ENCODE results near the gene RCAN1. TPM values are rescaled to one million over a fixed set of nuclear protein-coding genes. Genes with fewer than 3 reads are reported as not detected.
A peak's percentile ranks its signal among the peaks of the same experiment; 100 is the strongest.

RCAN1 gene
- total RNA-seq (1 to 10 TPM; 1.1 to 1.5 TPM), total RNA-seq (2.1 to 51.7 (median 8.6) reads per million in 172 experiments)
- polyA plus RNA-seq (2013, experiment 1 of 2), result 9.1 TPM
- polyA plus RNA-seq (2013, experiment 2 of 2), result 9.0 TPM

GRCh38 chr21:34614628-34615486 is at the start of gene RCAN1:
RCAN1 (minus strand) TSS chr21:34615113; CDS start chr21:34615011, 102 bp downstream.
- Histone ChIP-seq H3K4me3 (ENCODE audit: low read length) (peak within 1 kb of the TSS; percentile 67), H3K9me3 (ENCODE audit: control insufficient read depth in 1 of 2, insufficient read depth in 1 of 2, low read length in 2 of 2) (no peaks in the 10 kb centered on the region), H3K36me3 (ENCODE audit: insufficient read depth, low read length) (no peaks in the 10 kb centered on the region), H3K27ac (ENCODE audit: low read depth in 1 of 2, low read length in 2 of 2) (peak within 1 kb of the TSS; percentile 55 to 61), H3K4me1 (ENCODE audit: insufficient read depth, low read length) (peaks cover 12% of the 10 kb centered on the region), H3K27me3 (ENCODE audit: control insufficient read depth in 1 of 2, insufficient read depth in 2 of 2, low read length in 2 of 2) (no peaks in the 10 kb centered on the region)
- Mint-ChIP-seq H3K27me3 (no peaks in the 10 kb centered on the region), H3K27ac (peak within 1 kb of the TSS; percentile 87), H3K36me3 (ENCODE audit: low read depth) (peaks cover 4% of the 10 kb centered on the region), H3K9me3 (no peaks in the 10 kb centered on the region), H3K4me3 (peak within 1 kb of the TSS; percentile 95), H3K4me1 (ENCODE audit: low read depth) (peaks cover 30% of the 10 kb centered on the region)
- TF ChIP-seq CTCF (IDR thresholded peaks at IDR 0.05), result no peak
- intact Hi-C loops (cut with DNase I, micrococcal nuclease), result loop anchor here in 1 of 2 experiments (1.0 to 5.0 kb wide), 4 partner anchors 543 to 1457 kb away; partner anchors contain the start of genes ATP5PO, CBR1, CRYZL1 and ITSN1
- CTCF ChIA-PET, result interaction anchor here (0.6 to 2.1 kb wide), 3 partner anchors 12 to 1525 kb away, joined by 4 to 9 read pairs (median 5); no protein-coding TSS in a partner anchor
- ATAC-seq (ENCODE audit: poor library complexity) (peak; percentile 97), DNase-seq (peak; percentile 70 to 94 (median 79))
- POLR2A ChIA-PET, result interaction anchor here (1.1 to 2.3 kb wide), 2 partner anchors 12 to 267 kb away, joined by 3 to 7 read pairs; no protein-coding TSS in a partner anchor

DNA sequence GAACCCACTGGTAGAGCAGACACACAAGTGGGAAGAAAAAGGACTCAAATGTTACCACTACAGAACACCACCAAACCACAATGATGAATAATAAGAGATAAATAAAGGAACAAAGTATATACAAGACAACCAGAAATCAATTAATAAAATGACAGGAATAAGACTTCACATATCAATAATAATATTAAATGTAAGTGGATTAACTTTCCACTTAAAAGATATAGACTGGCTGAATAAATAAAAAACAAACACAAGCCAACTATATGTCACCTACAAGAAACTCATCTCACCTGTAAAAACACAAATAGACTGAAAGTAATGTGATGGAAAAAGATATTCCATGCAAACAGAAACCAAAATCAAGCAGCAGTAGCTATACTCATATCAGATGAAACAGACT is 46.9 kb upstream of the RCAN1 start:
- intact Hi-C loops (cut with DNase I, micrococcal nuclease), result no loop called here

DNA sequence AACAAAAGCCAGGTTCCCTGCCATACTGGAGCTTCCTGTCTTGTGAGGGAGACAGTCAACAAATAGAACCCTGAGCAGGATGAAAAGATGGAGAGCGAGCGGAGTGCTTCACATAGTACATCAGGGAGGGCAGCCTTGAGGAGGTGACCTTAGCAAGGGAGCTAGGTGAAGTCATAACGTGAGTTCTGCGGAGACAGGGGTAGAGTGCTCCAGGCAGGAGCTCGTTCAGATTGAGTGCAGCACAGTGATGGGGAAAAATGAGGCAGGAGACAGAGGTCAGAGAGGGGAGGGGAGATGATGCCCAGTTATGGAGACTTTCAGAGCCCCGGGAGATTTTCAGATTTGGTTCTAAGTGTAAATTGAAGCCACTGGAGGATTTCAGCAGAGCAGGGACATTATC is 38.6 kb upstream of the RCAN1 start:
- no peak overlapping the region for H3K4me3 Mint-ChIP-seq
- no peak for TF ChIP-seq CTCF (IDR thresholded peaks at IDR 0.05)
- H3K9me3 Mint-ChIP-seq, result peaks cover 10% of the 10 kb centered on the region
- Histone ChIP-seq H3K9me3 (ENCODE audit: control insufficient read depth in 1 of 2, insufficient read depth in 1 of 2, low read length in 2 of 2) (peaks cover 7 to 9% of the 10 kb centered on the region in 2 experiments), H3K4me3 (ENCODE audit: low read length) (no peak overlapping the region), H3K27ac (ENCODE audit: low read depth in 1 of 2, low read length in 2 of 2) (no peak overlapping the region), H3K27me3 (ENCODE audit: control insufficient read depth in 1 of 2, insufficient read depth in 2 of 2, low read length in 2 of 2) (peaks cover 10 to 11% of the 10 kb centered on the region in 2 experiments), H3K36me3 (ENCODE audit: insufficient read depth, low read length) (no peaks in the 10 kb centered on the region), H3K4me1 (ENCODE audit: insufficient read depth, low read length) (no peaks in the 10 kb centered on the region)
- no peak for DNase-seq
- ATAC-seq (ENCODE audit: poor library complexity), result no peak
- H3K4me1 Mint-ChIP-seq (ENCODE audit: low read depth), result no peaks in the 10 kb centered on the region
- H3K27me3 Mint-ChIP-seq, result peaks cover 74% of the 10 kb centered on the region
- H3K36me3 Mint-ChIP-seq (ENCODE audit: low read depth), result no peaks in the 10 kb centered on the region
- intact Hi-C loops (cut with DNase I, micrococcal nuclease), result no loop called here
- ChIA-PET POLR2A (interaction anchor here (0.7 kb wide), 1 partner anchor 1028 kb away, joined by 3 read pairs; no protein-coding TSS in a partner anchor), CTCF (no interaction called here)
- no peak overlapping the region for H3K27ac Mint-ChIP-seq

More for the DNA sequence above, 46.9 kb upstream of the RCAN1 start:
- ATAC-seq (ENCODE audit: poor library complexity) (no peak), DNase-seq (no peak)
- Histone ChIP-seq H3K9me3 (ENCODE audit: control insufficient read depth in 1 of 2, insufficient read depth in 1 of 2, low read length in 2 of 2) (peaks cover 10 to 22% of the 10 kb centered on the region in 2 experiments), H3K4me1 (ENCODE audit: insufficient read depth, low read length) (no peaks in the 10 kb centered on the region), H3K36me3 (ENCODE audit: insufficient read depth, low read length) (no peaks in the 10 kb centered on the region), H3K27ac (ENCODE audit: low read depth in 1 of 2, low read length in 2 of 2) (no peak overlapping the region), H3K4me3 (ENCODE audit: low read length) (no peak overlapping the region), H3K27me3 (ENCODE audit: control insufficient read depth in 1 of 2, insufficient read depth in 2 of 2, low read length in 2 of 2) (peaks cover 11 to 16% of the 10 kb centered on the region in 2 experiments)
- Mint-ChIP-seq H3K36me3 (ENCODE audit: low read depth) (no peaks in the 10 kb centered on the region), H3K4me1 (ENCODE audit: low read depth) (no peaks in the 10 kb centered on the region), H3K27me3 (peaks cover 74% of the 10 kb centered on the region), H3K9me3 (peaks cover 13% of the 10 kb centered on the region), H3K4me3 (no peak overlapping the region), H3K27ac (no peak overlapping the region)
- POLR2A ChIA-PET, result no interaction called here
- TF ChIP-seq CTCF (IDR thresholded peaks at IDR 0.05), result no peak
- CTCF ChIA-PET, result no interaction called here

All from CD4-positive, alpha-beta T cell (primary cell).